ENCODE data around the gene RNU4-1. TPM values are rescaled to one million over a fixed set of nuclear protein-coding genes. Genes with fewer than 3 reads are reported as not detected.

RNU4-1 gene
- total RNA-seq, 2 experiments from 2014 or later: under 0.01 to 3,289 TPM

DNA sequence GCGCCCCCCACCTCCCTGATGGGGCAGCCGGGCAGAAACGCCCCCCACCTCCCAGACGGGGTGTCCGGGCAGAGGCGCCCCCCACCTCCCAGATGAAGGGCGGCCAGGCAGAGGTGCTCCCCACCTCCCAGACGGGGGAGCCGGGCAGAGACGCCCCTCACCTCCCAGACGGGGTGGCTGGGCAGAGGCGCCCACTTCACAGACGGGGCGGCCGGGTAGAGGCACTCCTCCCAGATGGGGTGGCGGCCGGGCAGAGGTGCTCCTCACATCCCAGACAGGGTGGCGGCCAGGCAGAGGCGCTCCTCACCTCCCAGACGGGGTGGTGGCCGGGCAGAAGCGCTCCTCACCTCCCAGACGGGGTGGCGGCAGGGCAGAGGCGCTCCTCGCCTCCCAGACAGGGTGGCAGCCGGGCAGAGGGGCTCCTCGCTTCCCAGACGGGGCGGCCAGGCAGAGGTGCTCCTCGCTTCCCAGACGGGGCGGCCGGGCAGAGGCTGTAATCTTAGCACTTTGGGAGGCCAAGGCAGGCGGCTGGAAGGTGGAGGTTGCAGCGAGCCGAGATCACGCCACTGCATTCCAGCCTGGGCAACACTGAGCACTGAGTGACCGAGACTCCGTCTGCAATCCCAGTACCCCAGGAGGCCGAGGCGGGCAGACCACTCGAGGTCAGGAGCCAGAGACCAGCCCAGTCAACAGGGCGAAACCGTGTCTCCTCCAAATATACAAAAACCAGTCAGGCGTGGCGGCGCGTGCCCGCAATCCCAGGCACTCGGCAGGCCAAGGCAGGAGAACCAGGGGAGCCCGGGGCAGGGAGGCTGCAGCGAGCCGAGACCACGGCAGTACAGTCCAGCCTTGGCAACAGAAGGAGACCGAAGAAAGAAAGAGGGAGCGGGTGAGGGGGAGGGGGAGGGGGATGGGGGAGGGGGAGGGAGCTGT lies 14.6 kb downstream of the RNU4-1 start:
- Histone ChIP-seq H3K4me3 (ENCODE audit: low read depth, low read length, poor library complexity, severe bottlenecking) (no peak overlapping the region), H3K4me2 (ENCODE audit: low read length) (no peak overlapping the region), H3K9me2 (ENCODE audit: insufficient read depth, low read length) (no peaks in the 10 kb centered on the region), H3K9me3 (ENCODE audit: low read length) (no peaks in the 10 kb centered on the region), H2AFZ (ENCODE audit: low read length) (no peak overlapping the region), H3K27ac (ENCODE audit: low read depth, low read length, poor library complexity, severe bottlenecking) (no peak overlapping the region), H3K79me2 (ENCODE audit: insufficient read depth, low read depth, low read length) (no peaks in the 10 kb centered on the region), H4K20me1 (ENCODE audit: insufficient read depth, low read length) (no peaks in the 10 kb centered on the region), H3K4me1 (ENCODE audit: insufficient read depth, low read length, poor library complexity, severe bottlenecking) (no peaks in the 10 kb centered on the region), H3K36me3 (ENCODE audit: insufficient read depth, low read length) (no peaks in the 10 kb centered on the region)
- BruUV-seq (replicated peaks): no TSS peak
- ChIA-PET CTCF (ENCODE audit: unreplicated experiment) (no interaction called here), POLR2A (no interaction called here)
- intact Hi-C loops (cut with micrococcal nuclease; ENCODE audit: unreplicated experiment): no loop called here
- TF ChIP-seq EZH2phosphoT487 (IDR thresholded peaks at IDR 0.05; ENCODE audit: borderline replicate concordance, low read depth, low read length): no peak
- TF ChIP-seq, protein P1, sequence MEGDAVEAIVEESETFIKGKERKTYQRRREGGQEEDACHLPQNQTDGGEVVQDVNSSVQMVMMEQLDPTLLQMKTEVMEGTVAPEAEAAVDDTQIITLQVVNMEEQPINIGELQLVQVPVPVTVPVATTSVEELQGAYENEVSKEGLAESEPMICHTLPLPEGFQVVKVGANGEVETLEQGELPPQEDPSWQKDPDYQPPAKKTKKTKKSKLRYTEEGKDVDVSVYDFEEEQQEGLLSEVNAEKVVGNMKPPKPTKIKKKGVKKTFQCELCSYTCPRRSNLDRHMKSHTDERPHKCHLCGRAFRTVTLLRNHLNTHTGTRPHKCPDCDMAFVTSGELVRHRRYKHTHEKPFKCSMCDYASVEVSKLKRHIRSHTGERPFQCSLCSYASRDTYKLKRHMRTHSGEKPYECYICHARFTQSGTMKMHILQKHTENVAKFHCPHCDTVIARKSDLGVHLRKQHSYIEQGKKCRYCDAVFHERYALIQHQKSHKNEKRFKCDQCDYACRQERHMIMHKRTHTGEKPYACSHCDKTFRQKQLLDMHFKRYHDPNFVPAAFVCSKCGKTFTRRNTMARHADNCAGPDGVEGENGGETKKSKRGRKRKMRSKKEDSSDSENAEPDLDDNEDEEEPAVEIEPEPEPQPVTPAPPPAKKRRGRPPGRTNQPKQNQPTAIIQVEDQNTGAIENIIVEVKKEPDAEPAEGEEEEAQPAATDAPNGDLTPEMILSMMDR (conservative IDR thresholded peaks at IDR 0.05; ENCODE audit: low read length): no peak
- no peak for DNase-seq (ENCODE audit: low spot score)

GRCh38 chr12:120276734-120277133 lies 16.3 kb downstream of the RNU4-1 start:
- H2AFZ ChIP-seq (ENCODE audit: low read length): no peak overlapping the region
- ChIA-PET POLR2A (no interaction called here), CTCF (ENCODE audit: unreplicated experiment) (no interaction called here)
- no peaks in the 10 kb centered on the region for H3K4me1 ChIP-seq (ENCODE audit: insufficient read depth, low read length, poor library complexity, severe bottlenecking)
- no peaks in the 10 kb centered on the region for H3K9me2 ChIP-seq (ENCODE audit: insufficient read depth, low read length)
- intact Hi-C loops (cut with micrococcal nuclease; ENCODE audit: unreplicated experiment): no loop called here
- no peak overlapping the region for H3K27ac ChIP-seq (ENCODE audit: low read depth, low read length, poor library complexity, severe bottlenecking)
- no peaks in the 10 kb centered on the region for H4K20me1 ChIP-seq (ENCODE audit: insufficient read depth, low read length)
- no peaks in the 10 kb centered on the region for H3K79me2 ChIP-seq (ENCODE audit: insufficient read depth, low read depth, low read length)
- no peak for DNase-seq (ENCODE audit: low spot score)
- no peaks in the 10 kb centered on the region for H3K9me3 ChIP-seq (ENCODE audit: low read length)
- no peaks in the 10 kb centered on the region for H3K36me3 ChIP-seq (ENCODE audit: insufficient read depth, low read length)
- BruUV-seq (replicated peaks): no TSS peak
- H3K4me3 ChIP-seq (ENCODE audit: low read depth, low read length, poor library complexity, severe bottlenecking): no peak overlapping the region
- no peak overlapping the region for H3K4me2 ChIP-seq (ENCODE audit: low read length)
- TF ChIP-seq, protein P1 (conservative IDR thresholded peaks at IDR 0.05; ENCODE audit: low read length): no peak
- no peak for TF ChIP-seq EZH2phosphoT487 (IDR thresholded peaks at IDR 0.05; ENCODE audit: borderline replicate concordance, low read depth, low read length)

DNA sequence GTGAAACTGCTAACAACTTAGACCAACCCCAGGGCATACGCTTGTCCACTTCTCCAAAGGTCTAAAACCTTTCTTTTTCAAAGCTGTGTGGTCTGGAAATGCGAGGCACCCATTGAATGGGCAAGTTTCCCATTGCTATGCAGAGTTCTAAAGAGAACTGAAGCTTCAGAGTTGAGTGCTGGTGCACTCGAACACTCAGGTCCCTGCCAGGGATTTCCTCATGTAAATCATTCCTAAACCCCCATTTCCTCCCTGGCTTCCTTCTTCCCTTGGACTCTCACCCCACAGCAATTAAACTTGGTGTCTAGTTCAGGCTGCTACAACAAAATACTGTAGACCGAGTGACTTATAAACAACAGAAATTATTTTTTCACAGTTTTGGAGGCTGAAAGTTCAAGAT lies 25.3 kb downstream of the RNU4-1 start:
- Histone ChIP-seq H3K9me2 (ENCODE audit: insufficient read depth, low read length) (no peaks in the 10 kb centered on the region), H3K36me3 (ENCODE audit: insufficient read depth, low read length) (no peaks in the 10 kb centered on the region), H3K4me2 (ENCODE audit: low read length) (no peak overlapping the region), H3K4me3 (ENCODE audit: low read depth, low read length, poor library complexity, severe bottlenecking) (no peak overlapping the region), H2AFZ (ENCODE audit: low read length) (no peak overlapping the region), H3K4me1 (ENCODE audit: insufficient read depth, low read length, poor library complexity, severe bottlenecking) (peaks cover 6% of the 10 kb centered on the region), H3K79me2 (ENCODE audit: insufficient read depth, low read depth, low read length) (no peaks in the 10 kb centered on the region), H3K9me3 (ENCODE audit: low read length) (no peaks in the 10 kb centered on the region), H3K27ac (ENCODE audit: low read depth, low read length, poor library complexity, severe bottlenecking) (no peak overlapping the region), H4K20me1 (ENCODE audit: insufficient read depth, low read length) (no peaks in the 10 kb centered on the region)
- no TSS peak for BruUV-seq (replicated peaks)
- DNase-seq (ENCODE audit: low spot score): no peak
- TF ChIP-seq, protein P1 (conservative IDR thresholded peaks at IDR 0.05; ENCODE audit: low read length): no peak
- TF ChIP-seq EZH2phosphoT487 (IDR thresholded peaks at IDR 0.05; ENCODE audit: borderline replicate concordance, low read depth, low read length): no peak
- ChIA-PET CTCF (ENCODE audit: unreplicated experiment) (interaction anchor here (7.2 kb wide), 1 partner anchor 39 kb away, joined by 68 read pairs; no protein-coding TSS in a partner anchor), POLR2A (interaction anchor here (3.9 kb wide), 1 partner anchor 23 kb away, joined by 18 read pairs; the partner anchor contains the start of gene RNU4-2)
- intact Hi-C loops (cut with micrococcal nuclease; ENCODE audit: unreplicated experiment): loop anchor here (10.0 kb wide), 1 partner anchor 183 kb away; no protein-coding TSS in a partner anchor

Measured in OCI-LY7 (cell line).